ENCODE measurements around the gene MN1. TPM values are rescaled to one million over a fixed set of nuclear protein-coding genes. Genes with fewer than 3 reads are reported as not detected.

MN1 gene
- total and polyA plus RNA-seq, 2 of the 8 experiments (the other 6 are each of a cell fraction or from before 2014, with no cell fraction given), result 3.1 to 4.9 TPM

GRCh38 chr22:27718186-27719035 is 83.1 kb downstream of the MN1 start:
- H3K18ac ChIP-seq (ENCODE audit: extremely low read depth, low read length), result peak overlapping the region; percentile 42; the same call in 1 of the 2 replicates
- ChIA-PET CTCF (ENCODE audit: partially characterized antibody) (interaction anchor here (0.6 to 2.6 kb wide), 7 partner anchors 11 to 302 kb away, joined by 3 to 10 read pairs (median 3); no protein-coding TSS in a partner anchor), POLR2A (ENCODE audit: partially characterized antibody) (interaction anchor here (1.7 to 2.5 kb wide), 3 partner anchors 10 to 31 kb away, joined by 4 to 11 read pairs (median 9); no protein-coding TSS in a partner anchor)
- peak overlapping the region; percentile 50 for H4K91ac ChIP-seq (replicated peaks; ENCODE audit: insufficient read length, low read length)
- H4K5ac ChIP-seq (ENCODE audit: insufficient read length, low read depth, low read length), result no peak overlapping the region
- H4K20me1 ChIP-seq (replicated peaks in 1 of 2; ENCODE audit: control insufficient read depth in 1 of 2, insufficient read depth in 2 of 2, low read length in 2 of 2), result peaks cover 0 to 5% of the 10 kb centered on the region in 2 experiments
- peak overlapping the region; percentile 12 for H3K4ac ChIP-seq (replicated peaks; ENCODE audit: insufficient read length, low read depth, low read length)
- H3K27me3 ChIP-seq (replicated peaks in 1 of 4; ENCODE audit: control insufficient read depth in 3 of 4, extremely low read depth in 1 of 4, insufficient read depth in 3 of 4, low read length in 3 of 4), result no peaks in the 10 kb centered on the region; a peak in 1 of 7 replicates
- H2BK20ac ChIP-seq (ENCODE audit: low read length), result no peak overlapping the region
- 85% methylated on average over 10 of the region's 10 CpGs; no CpG with 5 or more reads in 1 of the 2 experiments for WGBS, 2 experiments (ENCODE audit: extremely low coverage in 1 of 2, insufficient coverage in 1 of 2, insufficient read length in 1 of 2, insufficient replicate concordance in 2 of 2, low coverage in 1 of 2, low lambda C conversion rate in 2 of 2, missing lambda C conversion rate in 1 of 2)
- DNase-seq (ENCODE audit: low read depth in 1 of 2, low spot score in 2 of 2), result no peak
- H3K9me3 ChIP-seq (ENCODE audit: insufficient read depth in 2 of 2, low read depth in 1 of 2, low read length in 1 of 2), result no peaks in the 10 kb centered on the region
- no peak overlapping the region for H3K4me3 ChIP-seq (ENCODE audit: extremely low read depth in 1 of 4, insufficient read depth in 2 of 4, low read depth in 3 of 4, low read length in 4 of 4)
- H3K4me1 ChIP-seq (replicated peaks in 1 of 4; ENCODE audit: control insufficient read depth in 3 of 4, insufficient read depth in 4 of 4, low read length in 3 of 4), result peaks cover 0 to 9% (median 4%) of the 10 kb centered on the region in 4 experiments; a peak in 6 of 7 replicates
- peaks cover 16% of the 10 kb centered on the region for H3K79me1 ChIP-seq (ENCODE audit: low read depth, low read length)
- H2AK5ac ChIP-seq (ENCODE audit: low read depth, low read length), result peak overlapping the region; percentile 84; the same call in 1 of the 2 replicates
- H3K4me2 ChIP-seq (ENCODE audit: insufficient read depth in 1 of 2, low read depth in 2 of 2, low read length in 2 of 2), result no peak overlapping the region
- H2BK120ac ChIP-seq (replicated peaks; ENCODE audit: low read depth, low read length), result no peak overlapping the region
- no peak overlapping the region for H2AFZ ChIP-seq (ENCODE audit: low read length)
- H2BK5ac ChIP-seq (ENCODE audit: low read depth, low read length), result peak overlapping the region; percentile 21; the same call in 1 of the 2 replicates
- H3K14ac ChIP-seq (ENCODE audit: insufficient read length), result no peak overlapping the region
- no peak overlapping the region for H3K23ac ChIP-seq (ENCODE audit: insufficient read length)
- H3K27ac ChIP-seq (ENCODE audit: low read depth, low read length), result no peak overlapping the region
- peaks cover 11 to 79% of the 10 kb centered on the region in 2 experiments for H3K79me2 ChIP-seq (ENCODE audit: control insufficient read depth in 1 of 2, insufficient read depth in 2 of 2, low read length in 2 of 2)
- no peak overlapping the region; the same call in 1 of the 2 replicates for H2BK15ac ChIP-seq (ENCODE audit: low read length)
- H3K23me2 ChIP-seq (ENCODE audit: low read depth, low read length), result no peaks in the 10 kb centered on the region; the same call in 1 of the 2 replicates
- H3K56ac ChIP-seq (replicated peaks; ENCODE audit: insufficient read length, low read depth, low read length), result no peak overlapping the region
- no peak for FAIRE-seq
- no peak overlapping the region for H4K8ac ChIP-seq (ENCODE audit: extremely low read depth, insufficient read depth, low read length)
- TF ChIP-seq PHF8 (conservative IDR thresholded peaks at IDR 0.05; ENCODE audit: low read depth, low read length) (no peak), JUND (IDR thresholded peaks at IDR 0.05; ENCODE audit: low read length) (peak; percentile 66; the same call in 1 of the 2 replicates), HDAC2 (IDR thresholded peaks at IDR 0.05; ENCODE audit: borderline replicate concordance in 1 of 2, low read depth in 2 of 2, low read length in 2 of 2) (no peak)
- no peaks in the 10 kb centered on the region for H3K36me3 ChIP-seq (ENCODE audit: control insufficient read depth in 2 of 4, insufficient read depth in 4 of 4, low read length in 3 of 4)
- peak overlapping the region; percentile 76; the same call in 1 of the 2 replicates for H2BK12ac ChIP-seq (ENCODE audit: low read depth, low read length)
- H3K9ac ChIP-seq (replicated peaks in 1 of 4; ENCODE audit: extremely low read depth in 1 of 4, low read depth in 3 of 4, low read length in 3 of 4), result no peak overlapping the region; a peak in 2 of 7 replicates
